OCI-LY3 (cell line): Measurements from ENCODE around the gene IP6K1.

Experiments
- H2AFZ ChIP-seq: fragments of 200-600, 300-600 bp; shearing (Covaris generic); 2 replicates; pipeline ENCODE4 v1.6.0; 2014; ENCODE audit warnings: antibody characterized with exemption, low read depth, low read length
- H3K27ac ChIP-seq: fragments of 200-600, 300-600 bp; sonication (generic); 2 replicates; pipeline ENCODE4 v1.5.1; 2014; ENCODE audit warnings: mild to moderate bottlenecking, low read length, moderate library complexity, mixed read lengths
- H3K27me3 ChIP-seq: fragments of 200-600, 300-600 bp; sonication (generic); 2 replicates; pipeline ENCODE4 v1.6.1; 2014; ENCODE audit warnings: low read depth, low read length, mixed read lengths
- H3K36me3 ChIP-seq: fragments of 200-600, 300-600 bp; sonication (generic); replicated peaks from 2 replicates; pipeline ENCODE3; 2014; ENCODE audit warnings: low read depth, low read length, mixed read lengths
- H3K4me1 ChIP-seq: fragments of 300-600, 200-600 bp; sonication (generic); 2 replicates; pipeline ENCODE4 v1.6.1; 2014; ENCODE audit warnings: low read length, mixed read lengths
- H3K4me2 ChIP-seq: fragments of 200-600, 300-600 bp; sonication (generic); 2 replicates; pipeline ENCODE4 v1.6.1; 2014; ENCODE audit warnings: low read length, mixed read lengths
- H3K4me3 ChIP-seq: fragments of 300-600, 200-600 bp; sonication (generic); 2 replicates; pipeline ENCODE4 v1.5.1; 2014; ENCODE audit warnings: antibody characterized with exemption, mild to moderate bottlenecking, low read length, moderate library complexity
- H3K79me2 ChIP-seq: fragments of 300-600, 200-600 bp; shearing (Covaris generic); 2 replicates; pipeline ENCODE4 v1.6.1; 2014; ENCODE audit warnings: mild to moderate bottlenecking, low read length, mixed read lengths
- H3K9ac ChIP-seq: fragments of 300-600, 200-600 bp; shearing (Covaris generic); 2 replicates; pipeline ENCODE4 v1.6.0; 2014; ENCODE audit warnings: mild to moderate bottlenecking, low read length, moderate library complexity
- H3K9me3 ChIP-seq: fragments of 200-600, 300-600 bp; shearing (Covaris generic); 2 replicates; pipeline ENCODE4 v1.6.1; 2014; ENCODE audit warnings: low read length, mixed read lengths; ENCODE audit not compliant: insufficient read depth
- H4K20me1 ChIP-seq: fragments of 200-600, 300-600 bp; sonication (generic); 2 replicates; pipeline ENCODE4 v1.6.1; 2016; ENCODE audit warnings: low read length, mixed read lengths; ENCODE audit not compliant: insufficient read depth
- EZH2phosphoT487 ChIP-seq: fragments of 200-600 bp; shearing (Covaris generic); IDR thresholded peaks from 2 replicates; pipeline ENCODE4 v1.6.1; 2018; ENCODE audit warnings: antibody characterized with exemption, mixed run types, low read depth
- TF ChIP-seq, protein P1 (sequence below): fragments of 200-600, 300-600 bp; sonication (generic); IDR thresholded peaks from 2 replicates; pipeline ENCODE4 v1.5.1; 2014; ENCODE audit warnings: antibody characterized with exemption, low read length, low read depth

IP6K1 gene

DNA sequence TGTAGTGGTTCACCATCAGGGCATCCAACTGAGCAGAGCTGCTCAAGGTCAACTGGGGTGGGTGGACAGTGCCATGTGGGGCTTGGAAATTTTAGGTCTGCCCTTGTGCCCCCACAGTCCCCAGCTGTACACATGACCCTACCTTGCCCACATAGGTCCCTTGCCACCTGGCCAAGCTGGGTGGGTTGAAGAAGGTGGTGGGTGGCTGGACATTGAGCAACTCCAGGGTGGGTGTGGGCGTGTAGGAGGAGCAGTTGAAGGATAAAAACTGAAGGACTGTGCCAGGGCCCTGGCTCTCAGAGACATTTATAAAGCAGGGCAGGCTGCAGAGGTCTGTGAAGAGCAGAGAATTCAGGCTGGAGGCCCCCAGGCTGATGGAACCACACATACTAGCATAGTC, 12.8 kb upstream of the IP6K1 start:
- Histone ChIP-seq H3K4me1 (peaks cover 5% of the 10 kb centered on the region), H4K20me1 (no peaks in the 10 kb centered on the region), H3K27ac (no peak overlapping the region), H3K79me2 (no peaks in the 10 kb centered on the region), H2AFZ (no peak overlapping the region), H3K27me3 (peaks cover 15% of the 10 kb centered on the region), H3K4me3 (no peak overlapping the region), H3K36me3 (no peaks in the 10 kb centered on the region), H3K4me2 (no peak overlapping the region), H3K9ac (no peak overlapping the region), H3K9me3 (no peaks in the 10 kb centered on the region)
- TF ChIP-seq, protein P1, sequence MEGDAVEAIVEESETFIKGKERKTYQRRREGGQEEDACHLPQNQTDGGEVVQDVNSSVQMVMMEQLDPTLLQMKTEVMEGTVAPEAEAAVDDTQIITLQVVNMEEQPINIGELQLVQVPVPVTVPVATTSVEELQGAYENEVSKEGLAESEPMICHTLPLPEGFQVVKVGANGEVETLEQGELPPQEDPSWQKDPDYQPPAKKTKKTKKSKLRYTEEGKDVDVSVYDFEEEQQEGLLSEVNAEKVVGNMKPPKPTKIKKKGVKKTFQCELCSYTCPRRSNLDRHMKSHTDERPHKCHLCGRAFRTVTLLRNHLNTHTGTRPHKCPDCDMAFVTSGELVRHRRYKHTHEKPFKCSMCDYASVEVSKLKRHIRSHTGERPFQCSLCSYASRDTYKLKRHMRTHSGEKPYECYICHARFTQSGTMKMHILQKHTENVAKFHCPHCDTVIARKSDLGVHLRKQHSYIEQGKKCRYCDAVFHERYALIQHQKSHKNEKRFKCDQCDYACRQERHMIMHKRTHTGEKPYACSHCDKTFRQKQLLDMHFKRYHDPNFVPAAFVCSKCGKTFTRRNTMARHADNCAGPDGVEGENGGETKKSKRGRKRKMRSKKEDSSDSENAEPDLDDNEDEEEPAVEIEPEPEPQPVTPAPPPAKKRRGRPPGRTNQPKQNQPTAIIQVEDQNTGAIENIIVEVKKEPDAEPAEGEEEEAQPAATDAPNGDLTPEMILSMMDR: no peak
- no peak for TF ChIP-seq EZH2phosphoT487

DNA sequence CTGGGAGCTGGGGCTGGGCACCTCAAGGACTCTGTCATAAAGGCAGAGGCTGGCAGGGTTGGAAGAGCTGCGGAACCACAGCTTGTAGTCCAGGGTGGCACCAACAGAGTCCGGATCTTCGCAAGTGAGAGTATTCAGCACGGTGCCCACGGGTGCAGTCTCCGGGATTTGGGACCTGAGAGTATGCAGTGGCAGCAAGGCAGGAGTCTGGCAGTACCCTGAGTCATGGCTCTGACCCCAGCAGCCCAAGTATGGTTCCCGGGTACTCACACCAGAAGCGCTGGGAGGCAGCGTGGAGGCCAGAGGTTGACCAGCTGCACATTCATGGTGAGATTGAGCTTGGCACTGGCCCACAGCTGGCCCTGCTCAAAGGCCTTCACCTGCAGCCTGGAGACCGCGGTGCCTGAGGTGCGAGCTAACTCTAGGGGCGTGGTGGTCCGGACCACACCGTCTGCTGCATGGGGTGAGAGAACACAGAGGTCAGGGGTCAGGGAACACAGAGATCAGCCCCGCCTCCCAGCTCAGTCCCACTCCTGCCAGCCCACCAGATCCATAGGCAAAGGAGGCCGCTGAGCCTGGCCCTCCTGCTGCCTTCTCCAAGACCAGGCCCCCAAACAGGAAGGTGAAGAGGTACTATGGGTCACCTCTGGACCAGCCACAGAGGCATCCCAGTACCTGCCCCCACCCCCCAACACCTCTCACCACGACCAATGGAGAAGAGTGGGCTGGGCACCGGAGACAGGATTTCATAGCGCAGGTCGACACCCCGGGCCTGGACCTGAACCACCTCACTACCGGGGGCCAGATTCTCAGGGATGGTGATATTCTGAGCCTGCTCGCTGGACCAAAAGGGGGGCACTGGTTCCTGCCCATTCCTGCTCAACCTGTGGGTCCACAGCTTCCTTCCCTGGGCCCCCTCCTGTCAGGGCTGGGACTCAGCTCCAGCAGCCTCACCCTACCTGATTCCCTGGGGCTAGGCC, 8.9 kb upstream of the IP6K1 start:
- Histone ChIP-seq H3K27ac (no peak overlapping the region), H3K79me2 (no peaks in the 10 kb centered on the region), H4K20me1 (no peaks in the 10 kb centered on the region), H3K4me2 (no peak overlapping the region), H3K9ac (no peak overlapping the region), H3K4me1 (no peaks in the 10 kb centered on the region), H3K36me3 (no peaks in the 10 kb centered on the region), H3K4me3 (no peak overlapping the region), H2AFZ (no peak overlapping the region), H3K27me3 (no peaks in the 10 kb centered on the region), H3K9me3 (no peaks in the 10 kb centered on the region)
- TF ChIP-seq EZH2phosphoT487: no peak
- TF ChIP-seq, protein P1: no peak

DNA sequence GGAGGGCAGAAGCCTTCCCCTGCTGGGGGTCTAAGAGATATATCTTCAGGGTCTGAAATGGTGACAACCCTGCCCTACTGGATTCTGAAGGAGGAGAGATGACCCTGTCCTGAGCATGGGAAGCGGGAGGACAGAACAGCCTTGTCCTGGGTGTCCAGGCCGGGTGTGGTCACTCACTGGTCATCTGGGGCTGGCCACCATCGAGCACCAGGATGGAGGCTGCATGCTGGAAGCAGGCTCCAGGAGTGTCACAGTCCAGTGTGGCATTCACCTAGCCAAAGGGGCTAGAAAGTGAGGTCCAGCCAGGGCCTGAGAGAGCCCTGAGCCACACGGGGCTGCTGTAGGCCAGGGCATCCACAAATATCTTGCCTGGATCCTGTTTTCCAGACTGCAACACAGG, 8.1 kb upstream of the IP6K1 start:
- Histone ChIP-seq H3K4me3 (no peak overlapping the region), H2AFZ (no peak overlapping the region), H3K9me3 (no peaks in the 10 kb centered on the region), H3K79me2 (no peaks in the 10 kb centered on the region), H3K4me1 (no peaks in the 10 kb centered on the region), H3K27ac (no peak overlapping the region), H3K27me3 (no peaks in the 10 kb centered on the region), H3K4me2 (no peak overlapping the region), H4K20me1 (no peaks in the 10 kb centered on the region), H3K9ac (no peak overlapping the region), H3K36me3 (no peaks in the 10 kb centered on the region)
- no peak for TF ChIP-seq EZH2phosphoT487
- TF ChIP-seq, protein P1: no peak

DNA sequence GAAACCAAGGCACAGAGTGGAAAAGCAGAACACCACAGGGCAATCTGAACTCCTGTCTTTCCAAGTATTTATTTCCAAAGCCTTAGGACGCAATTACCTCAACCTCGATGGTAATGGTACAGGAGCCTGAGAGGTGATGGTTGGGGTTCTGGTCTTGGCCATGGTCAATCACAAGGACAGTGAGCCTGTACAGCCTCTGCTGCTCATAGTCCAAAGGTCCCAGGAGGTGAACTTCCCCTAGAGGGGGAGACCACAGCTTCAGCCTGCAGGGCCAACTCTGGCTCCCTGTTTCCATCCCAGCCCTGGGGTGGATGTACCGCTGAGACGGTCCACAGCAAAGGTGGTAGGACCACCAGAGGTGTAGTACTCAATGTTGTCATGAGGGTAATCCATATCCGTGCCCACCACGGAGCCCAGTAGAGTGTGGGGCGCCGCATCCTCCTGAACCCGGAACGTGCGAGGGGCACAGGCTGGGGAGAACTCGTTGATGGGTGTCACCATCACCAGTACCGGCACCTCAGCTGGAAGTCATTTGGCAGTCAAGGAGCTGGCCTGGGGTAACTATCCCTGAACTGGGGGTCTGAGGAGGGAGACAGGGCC, 7.2 kb upstream of the IP6K1 start:
- H3K9me3 ChIP-seq: no peaks in the 10 kb centered on the region
- H3K9ac ChIP-seq: no peak overlapping the region
- H4K20me1 ChIP-seq: no peaks in the 10 kb centered on the region
- H3K79me2 ChIP-seq: no peaks in the 10 kb centered on the region
- no peaks in the 10 kb centered on the region for H3K27me3 ChIP-seq
- H3K36me3 ChIP-seq: no peaks in the 10 kb centered on the region
- no peak overlapping the region for H3K4me3 ChIP-seq
- H3K27ac ChIP-seq: no peak overlapping the region
- H3K4me1 ChIP-seq: no peaks in the 10 kb centered on the region
- TF ChIP-seq EZH2phosphoT487: no peak
- TF ChIP-seq, protein P1: no peak
- H3K4me2 ChIP-seq: no peak overlapping the region
- no peak overlapping the region for H2AFZ ChIP-seq
